H9 (cell line): ENCODE results near the gene TAOK1. TPM values are rescaled to one million over a fixed set of nuclear protein-coding genes. Genes with fewer than 3 reads are reported as not detected.

ENCODE experiments used
- DNase-seq: peaks from one replicate; pipeline ENCODE4 v3.0.0-alpha.2; 2017
- H2AFZ ChIP-seq: one replicate; pipeline ENCODE4 v1.6.1; 2013; ENCODE audit warnings: mild to moderate bottlenecking, low read length, control low read depth, moderate library complexity
- H2AK5ac ChIP-seq: 2 replicates; pipeline ENCODE4 v1.6.1; 2013; ENCODE audit warnings: low read length, control low read depth, mixed read lengths; ENCODE audit not compliant: insufficient read length
- H2BK120ac ChIP-seq: one replicate; pipeline ENCODE4 v1.6.1; 2013; ENCODE audit warnings: low read depth, mild to moderate bottlenecking, low read length, control low read depth, inconsistent platforms; ENCODE audit not compliant: poor library complexity, severe bottlenecking
- H2BK12ac ChIP-seq: 2 replicates; pipeline ENCODE4 v1.6.1; 2013; ENCODE audit warnings: low read length, control low read depth, mixed read lengths, low read depth; ENCODE audit not compliant: insufficient read length
- H2BK15ac ChIP-seq: 2 replicates; pipeline ENCODE4 v1.6.1; 2013; ENCODE audit warnings: low read depth, low read length, control low read depth
- H2BK20ac ChIP-seq: one replicate; pipeline ENCODE4 v1.6.1; 2013; ENCODE audit warnings: low read depth, mild to moderate bottlenecking, low read length, control low read depth, inconsistent platforms; ENCODE audit not compliant: poor library complexity, severe bottlenecking
- H2BK5ac ChIP-seq: 2 replicates; pipeline ENCODE4 v1.6.1; 2013; ENCODE audit warnings: low read length, control low read depth, mixed read lengths; ENCODE audit not compliant: insufficient read length
- H3K14ac ChIP-seq: 2 replicates; pipeline ENCODE4 v1.6.1; 2013; ENCODE audit warnings: low read length, control low read depth; ENCODE audit not compliant: insufficient read depth
- H3K18ac ChIP-seq: 2 replicates; pipeline ENCODE4 v1.6.1; 2013; ENCODE audit warnings: low read depth, mild to moderate bottlenecking, mixed read lengths, low read length, control low read depth; ENCODE audit not compliant: insufficient read length
- H3K23ac ChIP-seq: 2 replicates; pipeline ENCODE4 v1.6.1; 2013; ENCODE audit warnings: low read length, control low read depth, mixed read lengths, low read depth; ENCODE audit not compliant: insufficient read length
- H3K23me2 ChIP-seq: 2 replicates; pipeline ENCODE4 v1.6.1; 2013; ENCODE audit warnings: low read depth, mild to moderate bottlenecking, mixed read lengths, low read length, control low read depth; ENCODE audit not compliant: insufficient read length, poor library complexity, severe bottlenecking
- H3K27ac ChIP-seq: 2 replicates; pipeline ENCODE4 v1.5.1; 2013; ENCODE audit warnings: low read length, control low read depth, mixed read lengths, low read depth; ENCODE audit not compliant: insufficient read length
- H3K27me3 ChIP-seq: 2 replicates; pipeline ENCODE4 v1.6.1; 2013; ENCODE audit warnings: low read length, control low read depth, inconsistent platforms; ENCODE audit not compliant: insufficient read depth
- H3K4ac ChIP-seq: 2 replicates; pipeline ENCODE4 v1.6.1; 2013; ENCODE audit warnings: low read depth, mild to moderate bottlenecking, control low read depth, inconsistent platforms, low read length, moderate library complexity
- H3K4me1 ChIP-seq: 2 replicates; pipeline ENCODE4 v1.6.1; 2013; ENCODE audit warnings: low read length, control low read depth, inconsistent platforms; ENCODE audit not compliant: insufficient read depth
- H3K4me2 ChIP-seq: 2 replicates; pipeline ENCODE4 v1.6.1; 2013; ENCODE audit warnings: low read length, control low read depth, mixed read lengths; ENCODE audit not compliant: insufficient read length, insufficient read depth
- H3K56ac ChIP-seq: 2 replicates; pipeline ENCODE4 v1.6.1; 2013; ENCODE audit warnings: low read depth, mild to moderate bottlenecking, mixed read lengths, low read length, control low read depth; ENCODE audit not compliant: insufficient read length
- H3K79me1 ChIP-seq: 2 replicates; pipeline ENCODE4 v1.6.1; 2013; ENCODE audit warnings: low read depth, mild to moderate bottlenecking, moderate library complexity, low read length, control low read depth, inconsistent platforms; ENCODE audit not compliant: insufficient read depth, poor library complexity, severe bottlenecking
- H3K79me2 ChIP-seq: 2 replicates; pipeline ENCODE4 v1.6.1; 2013; ENCODE audit warnings: low read length, control low read depth, inconsistent platforms; ENCODE audit not compliant: insufficient read depth
- H3K9ac ChIP-seq: 2 replicates; pipeline ENCODE4 v1.6.1; 2013; ENCODE audit warnings: low read length, control low read depth, mixed read lengths; ENCODE audit not compliant: insufficient read length; ENCODE audit errors: extremely low read depth
- H3K9me3 ChIP-seq: one replicate; pipeline ENCODE4 v1.6.1; 2013; ENCODE audit warnings: low read depth, low read length, inconsistent platforms; ENCODE audit not compliant: control insufficient read depth
- H3T11ph ChIP-seq: one replicate; pipeline ENCODE4 v1.6.1; 2013; ENCODE audit warnings: mild to moderate bottlenecking, low read length, control low read depth, inconsistent platforms
- H4K20me1 ChIP-seq: one replicate; pipeline ENCODE4 v1.6.1; 2013; ENCODE audit not compliant: control insufficient read depth, insufficient read length, insufficient read depth
- H4K5ac ChIP-seq: 2 replicates; pipeline ENCODE4 v1.6.1; 2013; ENCODE audit warnings: low read depth, mild to moderate bottlenecking, mixed read lengths, low read length, control low read depth; ENCODE audit not compliant: insufficient read length
- H4K8ac ChIP-seq: replicated peaks from 2 replicates; pipeline ENCODE4 v1.6.1; 2013; ENCODE audit warnings: low read length, control low read depth, mixed read lengths, low read depth; ENCODE audit not compliant: insufficient read length
- H4K91ac ChIP-seq: 2 replicates; pipeline ENCODE4 v1.6.1; 2013; ENCODE audit warnings: low read depth, mild to moderate bottlenecking, moderate library complexity, mixed read lengths, low read length, control low read depth; ENCODE audit not compliant: insufficient read length
- H3K27ac Mint-ChIP-seq, 3 experiments: 2 replicates in 2 of 3; 3 replicates in 1 of 3; pipeline ENCODE4 v1.8.0; 2020 to 2021; ENCODE audit warnings: mixed read lengths in 3 of 3, mild to moderate bottlenecking in 1 of 3, moderate library complexity in 1 of 3
- H3K27me3 Mint-ChIP-seq: 2 replicates; pipeline ENCODE4 v1.8.0; 2021; ENCODE audit warnings: low read depth, mild to moderate bottlenecking, moderate library complexity, mixed read lengths
- H3K36me3 Mint-ChIP-seq, 3 experiments: 2 replicates in 2 of 3; 3 replicates in 1 of 3; pipeline ENCODE4 v1.8.0; 2020 to 2021; ENCODE audit warnings: low read depth in 3 of 3, mixed read lengths in 3 of 3; ENCODE audit not compliant: insufficient read depth in 1 of 3
- H3K4me1 Mint-ChIP-seq, 2 experiments: 2 replicates each; pipeline ENCODE4 v1.8.0; 2020; ENCODE audit warnings: mixed read lengths in 2 of 2
- H3K4me3 Mint-ChIP-seq, 2 experiments: 2 replicates in 1 of 2; 3 replicates in 1 of 2; pipeline ENCODE4 v1.8.0; 2020 to 2021; ENCODE audit warnings: mild to moderate bottlenecking in 2 of 2, mixed read lengths in 2 of 2, moderate library complexity in 1 of 2
- H3K9me3 Mint-ChIP-seq, 2 experiments: 2 replicates in 1 of 2; 3 replicates in 1 of 2; pipeline ENCODE4 v1.8.0; 2020; ENCODE audit warnings: mild to moderate bottlenecking in 2 of 2, mixed read lengths in 2 of 2, moderate library complexity in 1 of 2
- WGBS: extraction: QIAGEN DNeasy Blood & Tissue Kit; methylation state at CpG from one replicate; pipeline ENCODE4 v1.1.7; 2013; ENCODE audit warnings: missing lambda C conversion rate, low lambda C conversion rate, mixed read lengths; ENCODE audit not compliant: insufficient read length; ENCODE audit errors: extremely low coverage; 5-methylcytosine and 5-hydroxymethylcytosine counted together
- total RNA-seq: library from RNA; stranded (reverse); gene quantifications from 2 replicates; pipeline ENCODE4 v1.2.1, GENCODE V29; 2021
- TF ChIP-seq, protein P1 (sequence below): fragments of 200-600 bp; sonication (generic); conservative IDR thresholded peaks from 3 replicates; pipeline ENCODE4 v1.8.0; 2021; ENCODE audit warnings: antibody characterized with exemption, mild to moderate bottlenecking

The TAOK1 gene
- total RNA-seq, 1 experiment from 2014 or later, result 93.0 TPM

DNA sequence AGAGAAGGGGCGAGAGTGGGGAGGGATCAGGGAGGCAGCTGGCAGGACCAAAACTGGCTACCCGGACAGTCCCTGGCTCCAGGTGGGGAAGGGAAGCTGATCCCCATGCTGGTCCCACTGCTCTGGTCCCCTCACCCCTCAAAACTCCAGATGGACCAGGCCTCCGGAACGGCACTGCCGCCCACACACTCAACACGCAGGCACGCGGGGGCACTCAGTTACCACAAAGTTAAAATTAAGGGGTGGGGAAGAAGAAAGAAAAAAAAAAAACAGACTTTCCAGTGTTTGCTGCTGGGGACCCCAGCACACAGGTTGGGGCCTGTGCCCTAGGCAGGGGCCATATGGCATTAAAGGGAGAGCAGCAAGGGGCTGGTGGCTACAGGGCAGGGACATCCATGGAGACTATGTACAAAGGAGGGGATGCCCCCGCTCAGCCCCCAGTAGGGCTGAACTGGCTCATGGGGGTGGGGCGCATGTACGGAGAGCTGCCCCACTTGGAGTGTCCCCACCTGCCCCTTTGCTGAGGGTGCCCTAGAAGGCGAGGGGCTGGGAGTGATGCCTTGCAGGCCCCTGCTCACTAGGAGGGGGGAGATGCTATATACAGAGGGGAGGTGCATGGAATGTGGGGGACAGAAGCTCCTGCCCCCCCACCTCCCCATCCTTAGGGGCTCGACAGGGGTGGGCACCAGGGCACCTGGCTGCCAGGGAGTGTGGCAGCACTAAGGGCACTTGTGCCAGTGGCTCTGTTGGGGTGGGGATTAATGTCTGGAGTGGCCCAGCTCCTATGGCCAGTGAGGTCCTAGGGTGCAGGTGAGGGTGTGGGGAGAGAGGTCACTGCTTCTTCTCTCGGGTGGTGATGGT lies 183.9 kb downstream of the TAOK1 start:
- no peak overlapping the region for H4K91ac ChIP-seq
- H3T11ph ChIP-seq, result no peak overlapping the region
- H3K27me3 ChIP-seq, result no peaks in the 10 kb centered on the region; the same call in 1 of the 2 replicates
- no peak overlapping the region for H3K9ac ChIP-seq
- no peak overlapping the region for H4K5ac ChIP-seq
- Mint-ChIP-seq H3K27ac (peak overlapping the region in 1 of 3 experiments; percentile 28; a peak in 1 of 7 replicates), H3K27me3 (peaks cover 13% of the 10 kb centered on the region), H3K4me3 (no peak overlapping the region), H3K36me3 (peaks cover 10 to 52% (median 41%) of the 10 kb centered on the region in 3 experiments; a peak in 6 of 7 replicates), H3K9me3 (no peaks in the 10 kb centered on the region), H3K4me1 (peaks cover 5 to 13% of the 10 kb centered on the region in 2 experiments)
- no peaks in the 10 kb centered on the region for H3K4me1 ChIP-seq
- DNase-seq, result no peak
- H4K8ac ChIP-seq, result no peak overlapping the region
- H3K14ac ChIP-seq, result no peak overlapping the region
- no peak overlapping the region for H3K56ac ChIP-seq
- no peak overlapping the region for H3K4ac ChIP-seq
- TF ChIP-seq, protein P1, sequence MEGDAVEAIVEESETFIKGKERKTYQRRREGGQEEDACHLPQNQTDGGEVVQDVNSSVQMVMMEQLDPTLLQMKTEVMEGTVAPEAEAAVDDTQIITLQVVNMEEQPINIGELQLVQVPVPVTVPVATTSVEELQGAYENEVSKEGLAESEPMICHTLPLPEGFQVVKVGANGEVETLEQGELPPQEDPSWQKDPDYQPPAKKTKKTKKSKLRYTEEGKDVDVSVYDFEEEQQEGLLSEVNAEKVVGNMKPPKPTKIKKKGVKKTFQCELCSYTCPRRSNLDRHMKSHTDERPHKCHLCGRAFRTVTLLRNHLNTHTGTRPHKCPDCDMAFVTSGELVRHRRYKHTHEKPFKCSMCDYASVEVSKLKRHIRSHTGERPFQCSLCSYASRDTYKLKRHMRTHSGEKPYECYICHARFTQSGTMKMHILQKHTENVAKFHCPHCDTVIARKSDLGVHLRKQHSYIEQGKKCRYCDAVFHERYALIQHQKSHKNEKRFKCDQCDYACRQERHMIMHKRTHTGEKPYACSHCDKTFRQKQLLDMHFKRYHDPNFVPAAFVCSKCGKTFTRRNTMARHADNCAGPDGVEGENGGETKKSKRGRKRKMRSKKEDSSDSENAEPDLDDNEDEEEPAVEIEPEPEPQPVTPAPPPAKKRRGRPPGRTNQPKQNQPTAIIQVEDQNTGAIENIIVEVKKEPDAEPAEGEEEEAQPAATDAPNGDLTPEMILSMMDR, result no peak
- WGBS, result no CpG with 5 or more reads among the region's 14 CpGs
- no peak overlapping the region for H2BK12ac ChIP-seq
- H2BK5ac ChIP-seq, result no peak overlapping the region
- H3K23ac ChIP-seq, result no peak overlapping the region
- H4K20me1 ChIP-seq, result peaks cover 2% of the 10 kb centered on the region
- peaks cover 4% of the 10 kb centered on the region for H3K23me2 ChIP-seq
- no peak overlapping the region for H3K4me2 ChIP-seq
- H3K27ac ChIP-seq, result no peak overlapping the region
- H2BK20ac ChIP-seq, result no peak overlapping the region
- H3K18ac ChIP-seq, result no peak overlapping the region
- no peak overlapping the region for H2AFZ ChIP-seq
- no peak overlapping the region for H2BK120ac ChIP-seq
- H2BK15ac ChIP-seq, result no peak overlapping the region
- H3K79me1 ChIP-seq, result no peaks in the 10 kb centered on the region
- H3K9me3 ChIP-seq, result no peaks in the 10 kb centered on the region
- no peak overlapping the region for H2AK5ac ChIP-seq
- H3K79me2 ChIP-seq, result no peaks in the 10 kb centered on the region
